Vagina (tissue), 2 donors: ENCODE data around the gene LIMCH1.

Experiments used
- CTCF ChIP-seq, 3 experiments: fragments of 450-650 bp in 2 of 3; fragments of 200-600 bp in 1 of 3; sonication (generic) in 1 of 3; IDR thresholded peaks; one replicate each; pipeline ENCODE4 v1.5.1; 2017 to 2019; ENCODE audit warnings: antibody characterized with exemption in 3 of 3, mild to moderate bottlenecking in 2 of 3, moderate library complexity in 2 of 3
- POLR2AphosphoS5 ChIP-seq, 2 donors: sonication (generic); formaldehyde crosslinking; IDR thresholded peaks; one replicate each; pipeline ENCODE4 v1.9.0; 2017; ENCODE audit warnings: antibody characterized with exemption in 2 of 2, mild to moderate bottlenecking in 2 of 2, low read depth in 1 of 2; ENCODE audit not compliant: insufficient read depth in 1 of 2

GRCh38 chr4:41611881-41612871, 74.2 kb downstream of the LIMCH1 start:
- TF ChIP-seq CTCF (IDR thresholded peaks at IDR 0.05), result no peak
- TF ChIP-seq POLR2AphosphoS5 (IDR thresholded peaks at IDR 0.05; ENCODE audit: insufficient read depth in 1 of 2, low read depth in 1 of 2), result no peak
